ENCODE data around the gene SPEM1. TPM values are rescaled to one million over a fixed set of nuclear protein-coding genes. Genes with fewer than 3 reads are reported as not detected.

SPEM1 gene
- total and polyA plus RNA-seq, 12 donors, result not detected

DNA sequence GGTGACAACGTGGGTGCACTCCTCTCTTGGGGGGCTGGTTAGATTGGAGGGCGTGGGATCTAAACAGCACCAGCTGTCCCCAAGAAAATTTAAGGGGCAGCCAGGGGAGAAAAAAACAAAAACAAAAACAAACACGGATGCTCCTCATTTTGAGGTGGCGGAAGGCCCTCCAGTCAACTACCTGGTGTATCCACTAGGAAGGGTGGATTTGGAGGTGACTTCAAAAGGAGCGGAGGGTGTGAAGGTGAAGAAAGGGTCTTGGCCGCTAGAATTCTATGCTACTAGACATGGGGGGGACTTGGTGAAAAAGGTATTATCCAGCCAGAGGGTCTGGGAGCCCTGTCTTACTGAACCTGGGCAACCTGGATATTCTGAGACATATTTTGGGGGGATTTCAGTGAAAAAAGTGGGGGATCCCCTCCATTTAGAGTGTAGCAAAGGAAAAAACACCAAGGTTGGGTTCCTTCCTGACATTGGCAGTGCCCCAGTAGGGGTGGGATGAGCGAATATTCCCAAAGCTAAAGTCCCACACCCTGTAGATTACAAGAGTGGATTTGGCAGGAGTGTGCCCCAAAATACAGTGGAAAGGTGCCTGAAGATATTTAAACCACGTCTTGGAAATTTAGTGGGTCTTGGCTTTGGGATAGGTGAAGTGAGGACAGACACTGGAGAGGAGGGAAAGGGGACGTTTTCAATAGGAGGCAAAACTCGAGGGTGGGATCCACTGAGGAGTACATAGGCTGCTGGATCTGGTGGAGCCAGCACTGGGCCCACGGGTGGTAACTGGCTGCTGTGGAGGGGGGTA, 18.7 kb downstream of the SPEM1 start:
- 54 to 57% methylated on average over 11 of the region's 11 CpGs for WGBS, 2 donors
- Histone ChIP-seq H3K4me3 (peak overlapping the region in 9 of 10 donors; percentile 43 to 66 (median 54)), H3K4me1 (peaks cover 24 to 65% (median 52%) of the 10 kb centered on the region in 9 donors), H3K36me3 (no peaks in the 10 kb centered on the region), H3K27me3 (peaks cover 0 to 42% (median 12%) of the 10 kb centered on the region in 7 donors), H3K27ac (peak overlapping the region in 5 of 10 donors; percentile 47 to 78 (median 70)), H3K9me3 (no peaks in the 10 kb centered on the region)
- intact Hi-C loops (cut with DNase I), result loop anchor here (1.0 to 10.0 kb wide), 13 partner anchors 15 to 148 kb away; partner anchors contain the start of genes KCTD11 (in 5 of the 10), TMEM95 (in 4 of the 10), ZBTB4 (in 3 of the 10) and SENP3 (in 2 of the 10)
- ATAC-seq (no peak), DNase-seq (no peak)
- TF ChIP-seq, protein P1, sequence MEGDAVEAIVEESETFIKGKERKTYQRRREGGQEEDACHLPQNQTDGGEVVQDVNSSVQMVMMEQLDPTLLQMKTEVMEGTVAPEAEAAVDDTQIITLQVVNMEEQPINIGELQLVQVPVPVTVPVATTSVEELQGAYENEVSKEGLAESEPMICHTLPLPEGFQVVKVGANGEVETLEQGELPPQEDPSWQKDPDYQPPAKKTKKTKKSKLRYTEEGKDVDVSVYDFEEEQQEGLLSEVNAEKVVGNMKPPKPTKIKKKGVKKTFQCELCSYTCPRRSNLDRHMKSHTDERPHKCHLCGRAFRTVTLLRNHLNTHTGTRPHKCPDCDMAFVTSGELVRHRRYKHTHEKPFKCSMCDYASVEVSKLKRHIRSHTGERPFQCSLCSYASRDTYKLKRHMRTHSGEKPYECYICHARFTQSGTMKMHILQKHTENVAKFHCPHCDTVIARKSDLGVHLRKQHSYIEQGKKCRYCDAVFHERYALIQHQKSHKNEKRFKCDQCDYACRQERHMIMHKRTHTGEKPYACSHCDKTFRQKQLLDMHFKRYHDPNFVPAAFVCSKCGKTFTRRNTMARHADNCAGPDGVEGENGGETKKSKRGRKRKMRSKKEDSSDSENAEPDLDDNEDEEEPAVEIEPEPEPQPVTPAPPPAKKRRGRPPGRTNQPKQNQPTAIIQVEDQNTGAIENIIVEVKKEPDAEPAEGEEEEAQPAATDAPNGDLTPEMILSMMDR (IDR thresholded peaks at IDR 0.05), result no peak

DNA sequence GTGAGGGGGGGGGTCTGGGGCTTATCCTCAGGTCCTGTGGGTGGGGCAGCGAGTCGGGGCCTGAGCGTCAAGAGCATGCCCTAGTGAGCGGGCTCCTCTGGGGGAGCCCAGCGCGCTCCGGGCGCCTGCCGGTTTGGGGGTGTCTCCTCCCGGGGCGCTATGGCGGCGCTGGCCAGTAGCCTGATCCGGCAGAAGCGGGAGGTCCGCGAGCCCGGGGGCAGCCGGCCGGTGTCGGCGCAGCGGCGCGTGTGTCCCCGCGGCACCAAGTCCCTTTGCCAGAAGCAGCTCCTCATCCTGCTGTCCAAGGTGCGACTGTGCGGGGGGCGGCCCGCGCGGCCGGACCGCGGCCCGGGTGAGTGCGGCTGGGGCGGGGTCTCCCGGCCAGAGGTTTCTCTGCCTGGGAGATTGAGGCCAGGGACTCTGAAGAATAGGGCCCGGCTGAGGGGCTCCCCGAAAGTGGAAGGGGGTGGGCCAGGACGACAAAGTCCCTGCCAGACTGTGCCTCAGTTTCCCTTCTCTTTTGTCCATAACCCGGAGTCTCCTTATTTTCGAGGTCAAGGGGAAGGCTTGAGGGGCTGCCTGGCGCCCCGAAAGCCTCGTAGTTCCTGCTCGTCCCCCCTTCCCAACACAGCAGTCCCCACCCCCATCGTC, 19.5 kb downstream of the SPEM1 start, which contains the start of gene FGF11:
TSS of gene FGF11 (plus strand) at position 51 of the 651 bp plus-strand sequence. CDS start at position 160, 109 bp downstream.
- peak within 1 kb of the TSS; percentile 23 to 66 (median 52) for H3K4me3 ChIP-seq
- H3K4me1 ChIP-seq, result peaks cover 24 to 71% (median 54%) of the 10 kb centered on the region in 9 donors
- no peak for ATAC-seq
- peaks cover 0 to 46% (median 12%) of the 10 kb centered on the region in 7 donors for H3K27me3 ChIP-seq
- H3K27ac ChIP-seq, result peak within 1 kb of the TSS in 9 of 10 donors; percentile 2 to 78 (median 70)
- WGBS, 2 donors, result 2 to 4% methylated on average over 45 to 50 of the region's 50 CpGs
- no peaks in the 10 kb centered on the region for H3K9me3 ChIP-seq
- TF ChIP-seq, protein P1 (IDR thresholded peaks at IDR 0.05), result no peak
- DNase-seq, result no peak
- intact Hi-C loops (cut with DNase I), result loop anchor here (2.0 to 10.0 kb wide), 12 partner anchors 37 to 148 kb away; partner anchors contain the start of genes ZBTB4 (in 6 of the 10), KCTD11 (in 5 of the 10), TMEM95 (in 4 of the 10) and SENP3 (in 2 of the 10)
- no peaks in the 10 kb centered on the region for H3K36me3 ChIP-seq

DNA sequence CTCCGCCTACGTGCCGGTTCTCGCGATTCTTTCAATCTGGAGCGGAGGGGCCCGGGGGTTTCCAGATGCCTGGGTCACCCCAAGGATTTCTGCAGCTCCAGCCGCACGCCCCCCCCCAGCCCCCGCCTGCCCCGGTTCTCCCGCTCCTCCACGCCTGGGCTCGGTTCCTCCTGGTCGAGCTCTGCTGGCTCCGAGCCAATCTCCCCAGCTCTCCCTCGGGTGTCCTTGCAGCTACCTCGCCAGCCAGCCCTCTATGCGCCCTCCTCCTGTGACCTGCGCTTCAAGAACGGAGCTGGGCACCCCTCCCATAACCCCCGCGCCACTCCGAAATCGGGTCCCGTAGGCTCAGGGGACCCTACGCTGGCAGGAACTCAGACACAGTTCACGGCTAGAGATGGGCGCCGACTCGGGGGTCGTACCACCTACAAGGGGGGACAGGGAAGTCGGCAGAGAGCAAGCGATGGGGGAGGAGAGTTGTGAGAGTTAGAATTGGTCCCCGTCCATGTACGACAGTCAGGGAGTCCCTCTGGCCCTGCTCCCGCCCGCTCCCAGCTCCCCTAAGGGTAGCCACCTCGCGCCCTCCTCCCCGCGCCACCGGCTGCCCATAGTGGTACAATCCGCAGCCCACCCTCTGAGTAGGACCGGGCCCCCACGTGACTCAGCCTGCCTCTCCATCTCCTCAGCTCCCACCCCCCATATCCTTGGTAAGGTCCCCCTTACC, 20.1 kb downstream of the SPEM1 start:
- Histone ChIP-seq H3K9me3 (no peaks in the 10 kb centered on the region), H3K4me3 (peak overlapping the region; percentile 23 to 59 (median 48)), H3K4me1 (peaks cover 26 to 72% (median 61%) of the 10 kb centered on the region in 9 donors), H3K36me3 (no peaks in the 10 kb centered on the region), H3K27ac (peak overlapping the region in 8 of 10 donors; percentile 2 to 73 (median 56)), H3K27me3 (peaks cover 0 to 53% (median 12%) of the 10 kb centered on the region in 7 donors)
- intact Hi-C loops (cut with DNase I), result loop anchor here in 3 of 10 donors (5.0 kb wide), 1 partner anchor 37 kb away; the partner anchor contains the start of gene ZBTB4 (in 3 of the 3)
- TF ChIP-seq, protein P1 (IDR thresholded peaks at IDR 0.05), result no peak
- WGBS, 2 donors, result 3 to 8% methylated on average over 46 of the region's 46 CpGs
- peak; percentile 60 to 67 for DNase-seq
- ATAC-seq, result peak in 4 of 8 donors; percentile 1 to 8 (median 5)

Measured in heart right ventricle (tissue), 16 donors.